ENCODE measurements around the gene CLEC5A.

DNA sequence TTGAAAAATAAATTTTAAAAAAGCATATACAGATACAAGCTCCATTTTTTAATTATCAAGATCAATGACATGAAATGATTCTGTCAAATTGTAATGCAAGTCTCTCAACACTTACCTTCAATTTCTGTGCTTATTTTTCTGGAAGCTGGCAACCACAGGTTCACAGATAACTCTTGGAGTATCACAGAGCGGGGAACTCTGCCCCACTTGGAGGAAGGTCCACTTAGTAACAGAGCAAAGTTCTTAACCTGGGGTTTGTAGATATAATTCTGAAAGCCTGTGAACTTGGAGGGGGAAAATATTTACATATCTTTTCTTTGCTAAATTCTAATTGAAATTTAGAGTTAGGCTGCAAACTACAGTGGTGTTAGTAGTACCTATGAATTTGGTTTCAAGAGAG lies 46.6 kb upstream of the CLEC5A start:
- TF ChIP-seq POLR2A (IDR thresholded peaks at IDR 0.05) = no peak
- TF ChIP-seq, protein P1, sequence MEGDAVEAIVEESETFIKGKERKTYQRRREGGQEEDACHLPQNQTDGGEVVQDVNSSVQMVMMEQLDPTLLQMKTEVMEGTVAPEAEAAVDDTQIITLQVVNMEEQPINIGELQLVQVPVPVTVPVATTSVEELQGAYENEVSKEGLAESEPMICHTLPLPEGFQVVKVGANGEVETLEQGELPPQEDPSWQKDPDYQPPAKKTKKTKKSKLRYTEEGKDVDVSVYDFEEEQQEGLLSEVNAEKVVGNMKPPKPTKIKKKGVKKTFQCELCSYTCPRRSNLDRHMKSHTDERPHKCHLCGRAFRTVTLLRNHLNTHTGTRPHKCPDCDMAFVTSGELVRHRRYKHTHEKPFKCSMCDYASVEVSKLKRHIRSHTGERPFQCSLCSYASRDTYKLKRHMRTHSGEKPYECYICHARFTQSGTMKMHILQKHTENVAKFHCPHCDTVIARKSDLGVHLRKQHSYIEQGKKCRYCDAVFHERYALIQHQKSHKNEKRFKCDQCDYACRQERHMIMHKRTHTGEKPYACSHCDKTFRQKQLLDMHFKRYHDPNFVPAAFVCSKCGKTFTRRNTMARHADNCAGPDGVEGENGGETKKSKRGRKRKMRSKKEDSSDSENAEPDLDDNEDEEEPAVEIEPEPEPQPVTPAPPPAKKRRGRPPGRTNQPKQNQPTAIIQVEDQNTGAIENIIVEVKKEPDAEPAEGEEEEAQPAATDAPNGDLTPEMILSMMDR (IDR thresholded peaks at IDR 0.05) = no peak
